Hippocampal formation (tissue), 2 donors: Measurements from ENCODE around the gene CHMP2A.

ENCODE experiments used
- DNase-seq, 2 donors: peaks; one replicate each; lab custom pipeline; 2025; lab: John Stamatoyannopoulos, UW

CHMP2A gene

GRCh38 chr19:58569943-58570670 is 15.2 kb upstream of the CHMP2A start:
- no peak for DNase-seq

- no peak for DNase-seq
Observed at GRCh38 chr19:58569191-58569942, 14.5 kb upstream of the CHMP2A start.

GRCh38 chr19:58568453-58569130 is 13.7 kb upstream of the CHMP2A start:
- DNase-seq = no peak

GRCh38 chr19:58566989-58567388 is 12.1 kb upstream of the CHMP2A start:
- DNase-seq = no peak

GRCh38 chr19:58563823-58564222 is 8.9 kb upstream of the CHMP2A start:
- no peak for DNase-seq

- no peak for DNase-seq
Observed at GRCh38 chr19:58563034-58563573, 8.2 kb upstream of the CHMP2A start.

- no peak for DNase-seq
Observed at GRCh38 chr19:58562122-58563033, 7.5 kb upstream of the CHMP2A start.

- no peak for DNase-seq
Observed at GRCh38 chr19:58561373-58562121, 6.6 kb upstream of the CHMP2A start.

- DNase-seq = no peak
Observed at GRCh38 chr19:58560921-58561320, 6.0 kb upstream of the CHMP2A start.

GRCh38 chr19:58560007-58560887 is 5.3 kb upstream of the CHMP2A start:
- DNase-seq = no peak

GRCh38 chr19:58559275-58560006 is 4.5 kb upstream of the CHMP2A start:
- no peak for DNase-seq

- DNase-seq = no peak
Observed at GRCh38 chr19:58558623-58559274, 3.8 kb upstream of the CHMP2A start.

- no peak for DNase-seq
Observed at GRCh38 chr19:58558066-58558622, 3.2 kb upstream of the CHMP2A start, which contains the start of gene UBE2M. Gene UBE2M (minus strand): TSS chr19:58558611. CDS start chr19:58558381, 230 bp downstream.

- DNase-seq = no peak
Observed at GRCh38 chr19:58557221-58558065, 2.5 kb upstream of the CHMP2A start.

GRCh38 chr19:58556622-58557220 is 1.8 kb upstream of the CHMP2A start:
- no peak for DNase-seq

- no peak for DNase-seq
Observed at GRCh38 chr19:58555920-58556621, 1.2 kb upstream of the CHMP2A start.
